Ecto neural progenitor cell (in vitro differentiated cells): ENCODE measurements around the gene VSTM2B.

ENCODE experiments used
- DNase-seq: peaks from one replicate; pipeline ENCODE4 v3.0.0-alpha.2; 2018; ENCODE audit warnings: low spot score

The VSTM2B gene

DNA sequence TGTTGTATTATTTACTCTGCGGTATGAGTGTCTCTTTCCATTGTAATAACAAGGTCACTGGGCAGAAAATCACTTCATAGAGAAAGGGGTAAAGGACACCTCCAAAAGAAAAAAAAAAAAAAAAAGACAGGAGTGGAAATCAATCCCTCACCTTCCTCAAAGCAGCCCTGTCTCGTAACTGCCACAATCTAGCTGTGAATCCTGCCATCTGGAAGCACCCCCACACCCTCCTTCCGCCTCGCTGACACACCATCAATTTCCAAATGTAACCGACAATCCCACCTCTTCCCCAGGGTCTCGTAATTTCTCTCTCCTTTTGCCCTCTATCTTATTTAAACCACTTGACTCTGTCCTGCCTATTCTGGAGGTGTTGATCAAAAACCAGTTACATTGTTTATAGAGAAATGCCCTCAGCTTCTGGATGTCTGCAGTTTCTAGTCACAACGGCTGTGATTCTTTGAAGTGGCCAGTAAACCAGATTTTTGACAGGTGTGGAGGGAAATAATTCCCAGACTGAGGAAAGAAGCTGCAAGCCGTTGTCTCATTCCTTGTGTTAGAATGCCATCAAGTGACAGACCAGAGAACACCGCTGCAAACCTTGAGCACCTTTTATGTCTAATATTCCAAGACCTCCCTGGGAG is 71.2 kb downstream of the VSTM2B start:
- no peak for DNase-seq

DNA sequence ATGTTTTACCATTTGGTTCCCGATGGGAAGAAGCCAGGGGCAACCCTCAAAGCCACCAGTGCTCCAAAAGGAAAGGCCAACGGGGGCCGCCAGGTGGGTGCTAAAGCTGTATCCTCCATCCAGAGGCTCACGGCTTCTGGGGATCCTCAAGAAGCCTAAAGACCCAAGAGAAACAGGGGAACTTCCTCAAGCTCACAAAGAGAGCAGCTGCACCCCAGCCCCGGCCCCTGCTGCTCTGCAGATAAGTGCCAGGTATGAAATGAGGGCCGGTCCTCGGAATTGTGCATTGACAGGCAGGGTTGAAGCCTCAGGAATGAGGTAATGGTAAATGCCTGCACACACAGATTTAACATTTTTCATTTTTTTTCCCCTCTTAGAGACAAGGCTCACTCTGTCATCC is 72.2 kb downstream of the VSTM2B start:
- DNase-seq = no peak

DNA sequence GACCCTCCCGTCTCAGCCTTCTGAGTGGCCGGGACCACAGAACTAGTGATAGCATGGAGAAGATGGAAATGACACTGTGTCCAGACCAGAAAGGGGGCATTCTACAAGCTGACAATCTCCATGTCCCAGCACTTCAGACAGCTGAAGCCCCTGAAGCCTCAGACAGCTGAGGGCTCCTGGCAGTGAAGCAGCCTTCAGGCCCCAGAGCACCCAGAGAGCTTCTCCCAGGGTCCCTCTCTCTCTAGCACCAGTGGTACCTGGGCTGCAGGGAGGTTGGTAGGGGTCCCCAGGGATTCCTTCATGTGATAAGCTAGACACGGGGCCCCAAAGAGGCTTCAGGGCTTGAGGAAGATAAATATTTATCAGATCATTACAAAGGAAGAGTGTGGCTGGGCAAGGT is 72.7 kb downstream of the VSTM2B start:
- no peak for DNase-seq

DNA sequence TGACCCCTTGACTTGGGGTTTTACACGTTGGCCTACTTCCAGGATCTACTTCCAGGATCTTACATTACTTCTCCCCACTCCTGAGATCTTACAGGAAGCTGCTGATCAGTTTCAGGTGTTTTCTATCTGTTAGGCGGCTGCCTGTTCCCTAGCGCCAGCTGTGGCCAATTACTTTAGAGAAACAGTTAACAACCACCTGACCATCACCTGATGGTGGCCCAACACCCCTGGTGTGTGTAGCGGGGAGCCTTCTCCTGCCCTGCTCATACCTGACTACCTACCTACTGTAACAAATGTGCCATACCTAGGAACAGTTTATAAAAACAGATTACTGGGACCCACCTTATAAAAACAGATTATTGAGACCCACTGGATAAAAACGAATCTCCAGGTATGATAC is 77.5 kb downstream of the VSTM2B start:
- DNase-seq = no peak

DNA sequence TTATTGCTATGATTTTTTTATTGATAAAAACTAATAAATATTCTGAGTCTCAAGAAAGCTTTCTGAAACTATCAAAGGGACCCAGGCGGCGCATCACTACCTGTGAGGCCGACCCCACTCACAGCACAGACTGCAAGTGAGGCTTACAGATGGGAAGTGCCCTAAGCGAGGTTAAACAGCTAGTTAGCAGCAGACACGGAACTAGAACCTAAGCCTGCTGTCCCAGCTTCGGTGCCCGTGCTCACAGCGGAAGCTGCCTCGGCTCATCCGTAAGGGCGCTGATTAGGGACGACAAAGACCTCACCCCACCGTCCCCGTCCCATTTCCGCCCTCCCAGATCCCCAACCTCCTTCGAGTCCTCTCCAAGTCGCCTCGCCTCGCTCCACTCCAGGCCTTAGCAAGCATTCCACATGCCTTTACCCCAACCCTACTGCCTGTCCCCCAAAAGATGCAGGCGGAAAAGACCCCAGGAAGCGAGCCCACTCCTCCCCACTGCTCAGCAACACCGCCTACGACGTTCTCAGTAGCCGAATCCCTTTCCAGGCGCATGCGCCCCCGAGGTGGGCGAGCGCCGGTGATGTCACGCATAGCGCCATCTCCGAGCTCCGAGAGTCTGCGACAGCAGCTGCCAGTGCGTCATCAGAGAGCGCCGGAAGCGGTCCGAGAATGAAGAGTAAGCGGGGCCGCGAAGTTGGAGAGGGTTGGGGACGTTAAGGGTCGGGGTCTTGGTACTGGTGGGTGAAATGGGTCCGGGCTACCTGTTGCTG is 80.0 kb downstream of the VSTM2B start, which contains the start of gene POP4:
POP4 (plus strand) TSS at position 631 of the 767 bp plus-strand sequence; CDS start at position 667, 36 bp downstream.
- peak; percentile 98 for DNase-seq

DNA sequence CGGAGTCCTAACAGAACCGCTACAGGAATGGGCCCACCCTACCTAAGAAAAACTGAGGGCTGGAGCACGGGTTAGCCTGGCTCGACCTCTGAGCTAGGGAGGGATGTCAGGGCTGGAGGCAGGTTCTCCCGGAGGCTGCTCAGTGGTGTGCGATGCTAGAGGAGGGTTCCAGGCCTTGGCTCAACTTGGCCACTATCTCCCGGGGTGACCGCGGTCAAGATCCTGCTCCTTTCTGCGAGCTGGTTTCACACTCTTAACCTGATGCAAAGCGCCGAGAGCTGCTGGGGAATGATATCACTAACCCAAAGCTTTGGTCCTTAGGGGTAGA is 80.6 kb downstream of the VSTM2B start:
- DNase-seq = no peak

DNA sequence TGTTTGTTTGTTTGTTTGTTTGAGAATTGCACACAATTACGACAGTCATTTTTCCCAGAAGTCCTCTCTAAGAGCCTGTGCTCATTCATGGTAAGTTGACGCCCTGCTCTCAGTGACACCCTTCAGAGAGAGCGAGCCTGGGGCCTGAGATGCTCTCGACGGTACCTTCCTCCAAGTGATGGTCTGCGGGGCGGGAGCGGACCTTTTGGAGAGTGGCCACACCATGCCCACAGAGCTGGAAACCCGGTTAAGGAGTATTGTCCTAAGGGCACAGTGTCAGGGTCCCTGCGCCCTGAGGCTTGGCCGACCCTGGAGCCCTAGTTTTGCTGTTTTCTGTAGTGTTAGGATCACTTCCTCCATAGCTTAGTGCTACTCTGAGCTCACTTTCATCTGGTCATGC is 83.8 kb downstream of the VSTM2B start:
- DNase-seq = no peak

DNA sequence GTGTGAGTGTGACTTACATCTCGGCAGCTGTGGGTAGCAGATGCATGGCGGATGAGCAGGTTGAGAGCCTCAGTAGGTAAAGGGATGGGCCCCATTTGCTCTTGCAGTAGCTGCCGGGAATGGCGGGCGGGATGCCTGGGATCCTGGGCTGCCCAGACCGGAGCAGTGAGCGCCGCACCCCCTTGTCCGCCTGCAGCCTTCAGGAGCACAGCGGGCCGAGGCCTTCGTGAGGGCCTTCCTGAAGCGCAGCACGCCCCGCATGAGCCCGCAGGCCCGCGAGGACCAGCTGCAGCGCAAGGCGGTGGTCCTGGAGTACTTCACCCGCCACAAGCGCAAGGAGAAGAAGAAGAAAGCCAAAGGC is 84.4 kb downstream of the VSTM2B start:
- DNase-seq = no peak

DNA sequence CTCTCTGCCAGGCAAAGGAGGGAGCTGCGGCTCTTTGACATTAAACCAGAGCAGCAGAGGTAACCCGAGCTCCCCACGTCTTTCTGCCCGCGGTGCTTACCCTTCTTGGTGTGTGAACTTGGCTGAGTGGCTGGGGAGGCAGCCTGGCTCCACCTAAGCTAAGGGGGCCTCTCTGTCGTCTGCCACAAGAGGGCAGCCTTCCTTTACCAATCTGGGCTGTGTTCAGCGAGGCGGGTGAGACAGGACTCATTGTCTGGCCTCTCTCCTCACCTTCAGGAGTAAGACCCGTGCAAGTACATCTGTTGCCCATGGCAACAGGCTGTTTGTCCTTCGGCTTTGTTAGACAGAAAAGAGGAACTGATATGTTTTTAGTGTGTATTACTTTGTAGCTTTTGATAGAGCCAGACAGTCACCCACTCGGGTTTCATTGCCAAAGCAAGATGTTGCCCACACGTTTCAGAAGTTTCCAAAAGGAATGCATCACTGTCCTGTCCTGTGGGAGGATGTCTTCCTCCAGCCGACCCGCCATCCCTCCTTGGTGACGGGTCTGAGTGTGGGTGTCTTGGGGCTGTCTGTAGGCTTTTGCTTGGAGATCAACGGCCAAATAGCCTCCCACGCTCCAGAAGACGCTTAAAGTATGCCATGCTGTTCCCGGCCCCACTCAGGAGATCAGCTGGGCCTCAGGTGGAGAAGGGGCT is 84.9 kb downstream of the VSTM2B start:
- peak; percentile 80 for DNase-seq

DNA sequence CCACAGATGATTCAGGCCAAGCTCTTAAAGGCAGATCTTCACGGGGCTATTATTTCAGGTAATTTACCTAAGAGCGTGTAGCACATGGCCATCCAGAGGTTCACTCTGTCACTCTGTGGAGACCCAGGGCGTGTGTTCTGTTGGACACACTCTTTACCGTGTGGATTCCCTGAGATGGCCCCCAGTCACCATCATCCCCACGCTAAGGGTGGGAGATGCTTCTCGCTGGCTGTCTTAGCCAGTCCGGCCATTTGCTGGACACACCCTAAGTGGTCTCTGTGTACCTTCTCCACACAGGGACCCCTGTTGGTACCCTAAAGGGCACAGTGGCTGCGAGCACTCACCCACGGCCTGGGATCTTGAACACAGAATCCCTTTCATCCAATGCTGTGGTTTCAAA is 86.3 kb downstream of the VSTM2B start:
- no peak for DNase-seq

DNA sequence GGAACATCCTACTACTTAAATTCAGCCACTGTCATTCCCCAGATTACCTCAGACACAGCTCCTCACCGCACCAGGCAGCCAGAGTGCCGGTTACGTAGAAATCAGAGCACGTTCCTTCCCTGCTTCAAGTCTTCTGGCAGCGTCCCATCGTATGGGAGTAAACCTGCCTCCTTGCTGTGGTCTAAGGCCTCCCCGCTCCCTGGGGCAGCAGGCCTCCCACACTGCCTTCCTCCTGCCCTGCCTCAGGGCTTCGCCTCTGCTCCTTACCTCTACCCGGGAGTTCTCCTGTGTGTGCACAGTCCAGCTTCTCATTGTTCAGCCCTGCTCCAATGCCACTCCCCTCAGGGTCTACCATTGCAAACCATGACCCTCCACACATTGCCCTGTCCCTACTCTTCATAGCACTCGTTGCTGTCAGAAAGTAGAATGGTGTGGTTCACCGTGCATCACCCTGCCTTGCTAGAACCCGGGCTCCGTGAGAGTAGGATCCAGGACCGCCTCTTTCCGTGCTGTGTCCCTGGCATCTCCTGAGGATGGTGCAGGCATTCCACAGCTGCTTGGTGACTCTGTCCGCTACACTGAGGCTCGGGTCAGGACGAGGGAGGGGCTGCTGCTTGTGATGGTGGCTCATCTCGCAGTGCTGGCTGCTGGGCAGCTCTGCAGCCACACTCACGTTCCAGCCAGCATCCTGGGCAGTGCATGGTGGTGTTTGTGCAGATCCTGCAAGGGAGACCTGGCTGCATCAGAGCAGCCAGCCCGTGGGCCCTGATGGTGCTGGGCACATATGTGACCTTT is 87.2 kb downstream of the VSTM2B start:
- no peak for DNase-seq

DNA sequence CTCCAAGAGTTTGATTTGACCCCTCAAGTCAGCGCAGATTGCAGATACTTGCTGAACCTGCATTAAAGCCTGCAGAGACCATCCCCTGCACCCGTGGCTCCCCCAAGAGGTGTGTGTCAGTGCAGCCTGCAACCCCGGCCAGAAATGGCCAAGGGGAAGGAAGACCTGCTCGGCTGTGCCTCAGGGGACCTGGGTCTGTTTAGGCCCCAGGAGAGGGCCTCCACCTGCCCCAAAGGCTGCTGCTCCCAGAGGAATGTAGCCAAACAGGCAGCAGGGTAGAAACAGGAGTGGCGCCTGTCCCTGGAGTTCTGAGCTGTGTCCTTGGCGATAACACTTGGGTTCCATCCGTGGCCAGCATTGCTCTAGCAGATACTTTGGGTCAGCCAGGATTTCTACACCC is 88.3 kb downstream of the VSTM2B start:
- DNase-seq = no peak
